Hematopoietic multipotent progenitor cell treated with erythropoietin and hydrocortisone succinate and interleukin-3 and kit ligand, for 17 days (in vitro differentiated cells): Measurements from ENCODE around the gene EVA1C.
"Not testable (repeated sequence)": the region's sequence is repeated elsewhere in the genome, so short reads cannot be mapped to it uniquely, and the experiment has no call there.

ENCODE experiments used
- DNase-seq: peaks from one replicate; pipeline ENCODE4 v3.0.0-alpha.2; 2015; ENCODE audit warnings: low spot score

The EVA1C gene

GRCh38 chr21:32499249-32500055 is 86.9 kb downstream of the EVA1C start:
- no peak for DNase-seq

- DNase-seq: not testable (repeated sequence)
These were observed 91.1 kb downstream of the EVA1C start for GRCh38 chr21:32503641-32504040.

GRCh38 chr21:32505767-32506166 is 93.3 kb downstream of the EVA1C start:
- DNase-seq: not testable (repeated sequence)

- DNase-seq: not testable (repeated sequence)
These were observed 94.0 kb downstream of the EVA1C start for GRCh38 chr21:32506411-32506965.

GRCh38 chr21:32507342-32507919 is 94.9 kb downstream of the EVA1C start:
- DNase-seq: no peak

- not testable (repeated sequence) for DNase-seq
These were observed 95.5 kb downstream of the EVA1C start for GRCh38 chr21:32508036-32508435.

GRCh38 chr21:32508558-32508957 is 96.1 kb downstream of the EVA1C start:
- DNase-seq: no peak

GRCh38 chr21:32508975-32509374 is 96.5 kb downstream of the EVA1C start:
- not testable (repeated sequence) for DNase-seq

GRCh38 chr21:32514275-32515055 is 102.0 kb downstream of the EVA1C start:
- no peak for DNase-seq

- peak; percentile 73 for DNase-seq
These were observed 103.4 kb downstream of the EVA1C start for GRCh38 chr21:32515874-32516273.

- DNase-seq: peak; percentile 83
These were observed 104.5 kb downstream of the EVA1C start for GRCh38 chr21:32516756-32517649.

GRCh38 chr21:32519945-32520874 is 107.7 kb downstream of the EVA1C start:
- no peak for DNase-seq

GRCh38 chr21:32520875-32521735 is 108.6 kb downstream of the EVA1C start:
- no peak for DNase-seq

- no peak for DNase-seq
These were observed 109.3 kb downstream of the EVA1C start for GRCh38 chr21:32521736-32522355.

GRCh38 chr21:32523463-32523862 is 111.0 kb downstream of the EVA1C start:
- no peak for DNase-seq

GRCh38 chr21:32523988-32524719 is 111.6 kb downstream of the EVA1C start:
- no peak for DNase-seq

- no peak for DNase-seq
These were observed 112.8 kb downstream of the EVA1C start for GRCh38 chr21:32525282-32525681.

GRCh38 chr21:32529679-32530078 is 117.2 kb downstream of the EVA1C start:
- DNase-seq: no peak
